Right renal cortex interstitium (tissue), 3 donors: ENCODE measurements around the gene TMEM178B. TPM values are rescaled to one million over a fixed set of nuclear protein-coding genes. Genes with fewer than 3 reads are reported as not detected.

ENCODE experiments used
- DNase-seq, 3 donors: peaks; one replicate each; pipeline ENCODE4 v3.0.0-alpha.2; 2013; ENCODE audit warnings: low read depth in 3 of 3, low spot score in 2 of 3
- polyA plus RNA-seq, 3 donors: library from polyadenylated mRNA; unstranded; fragments of 120-200 nt; gene quantifications; one replicate each; pipeline ENCODE4 v1.2.1, GENCODE V29; 2013; ENCODE audit not compliant: insufficient read length in 3 of 3

Gene TMEM178B
- polyA plus RNA-seq, 3 donors, result 0.21 to 0.50 (median 0.32) TPM

- no peak for DNase-seq
These were observed 336.0 kb downstream of the TMEM178B start for GRCh38 chr7:141409801-141410329.

GRCh38 chr7:141410353-141411000, 336.6 kb downstream of the TMEM178B start:
- no peak for DNase-seq

DNA sequence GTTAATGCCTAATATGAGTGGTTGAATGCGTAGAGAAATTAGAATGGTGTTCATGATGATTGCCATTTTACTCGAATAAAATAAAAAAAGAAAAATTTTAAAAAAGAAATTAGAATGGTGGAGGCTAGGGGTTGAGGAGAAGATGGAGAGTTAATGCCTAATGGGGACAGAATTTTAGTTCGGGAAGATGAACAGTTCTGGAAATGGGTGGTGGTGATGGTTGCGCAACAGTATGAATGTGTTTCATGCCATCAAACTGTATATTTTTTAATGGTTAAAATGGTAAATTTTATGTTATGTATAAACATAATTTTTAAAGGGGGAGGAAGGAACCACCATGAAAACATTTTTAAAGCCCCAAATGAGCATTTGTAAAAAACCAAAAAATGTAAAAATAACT, 337.3 kb downstream of the TMEM178B start:
- no peak for DNase-seq

DNA sequence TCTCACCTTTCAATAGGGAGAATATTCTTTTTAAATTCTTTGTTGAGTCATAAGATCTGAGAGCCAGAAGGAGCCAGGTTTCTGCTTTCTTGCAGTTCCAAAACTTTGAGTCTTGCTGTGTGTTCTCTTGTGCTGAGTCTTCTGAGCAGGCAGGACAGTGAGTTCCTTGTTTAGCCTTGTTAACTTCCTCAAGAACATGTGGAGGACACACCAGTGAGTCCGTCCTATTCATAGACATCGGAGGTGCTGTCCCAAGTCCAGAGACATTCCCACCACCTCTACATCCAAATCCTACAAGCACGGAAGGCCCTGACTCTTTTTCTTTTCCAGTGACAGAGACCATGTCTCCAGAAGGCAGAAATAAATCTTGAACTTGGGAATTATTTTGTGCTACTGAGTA, 342.1 kb downstream of the TMEM178B start:
- no peak for DNase-seq

GRCh38 chr7:141416650-141417270, 342.9 kb downstream of the TMEM178B start:
- DNase-seq, result no peak

- DNase-seq, result no peak
These were observed 343.6 kb downstream of the TMEM178B start for GRCh38 chr7:141417506-141417905.

- no peak for DNase-seq
These were observed 344.2 kb downstream of the TMEM178B start for GRCh38 chr7:141418066-141418465.

GRCh38 chr7:141421306-141421705, 347.4 kb downstream of the TMEM178B start:
- no peak for DNase-seq

DNA sequence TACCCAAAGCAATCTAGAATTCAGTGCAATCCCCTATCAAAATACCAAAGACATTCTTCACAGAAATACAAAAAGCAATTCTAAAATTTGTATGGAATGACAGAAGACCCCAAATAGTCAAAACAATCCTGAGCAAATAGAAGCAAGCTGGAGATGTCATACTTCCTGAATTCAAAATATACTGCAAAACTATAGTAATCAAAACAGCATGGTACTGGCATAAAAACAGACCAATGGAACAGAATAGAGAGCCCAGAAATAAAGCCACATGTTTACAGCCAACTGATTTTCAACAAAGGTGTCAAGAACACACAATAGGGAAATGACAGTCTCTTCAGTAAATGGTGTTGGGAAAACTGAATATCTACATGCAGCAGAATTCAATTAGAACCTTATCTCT, 353.3 kb downstream of the TMEM178B start:
- no peak for DNase-seq

DNA sequence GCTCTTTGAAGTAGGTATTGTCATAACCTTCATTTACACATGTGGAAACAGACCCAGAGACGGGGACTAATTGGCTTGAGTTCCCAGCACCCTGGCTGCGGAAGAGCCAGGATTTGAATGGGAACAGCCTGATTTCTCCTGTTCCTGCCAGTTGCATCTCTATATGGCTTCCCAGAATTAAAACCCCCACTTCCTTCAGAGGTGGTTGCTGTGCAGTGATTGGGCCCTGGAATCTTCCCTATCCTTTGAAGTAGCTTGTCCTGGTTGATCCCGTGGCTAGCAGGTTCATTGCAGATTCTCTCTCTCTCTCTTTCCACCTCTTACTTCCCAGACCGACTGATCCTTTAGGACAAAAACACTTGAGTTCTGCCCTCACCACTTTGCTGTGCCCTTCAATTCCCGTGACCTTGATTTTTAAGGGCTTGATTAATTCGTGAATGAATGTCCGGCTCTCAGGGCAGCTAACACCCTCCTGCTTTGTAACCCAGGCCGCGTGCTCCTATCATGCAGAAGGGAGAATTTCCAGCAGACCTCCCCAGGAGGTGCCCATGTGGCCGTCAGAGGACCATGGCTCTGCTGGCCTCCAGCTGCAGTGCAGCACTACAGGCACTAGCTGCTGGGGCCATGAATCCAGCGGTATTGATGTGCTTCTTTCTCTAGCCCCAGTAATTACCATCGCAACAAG, 356.7 kb downstream of the TMEM178B start:
- DNase-seq, result no peak

GRCh38 chr7:141431140-141431479, 357.2 kb downstream of the TMEM178B start:
- no peak for DNase-seq

DNA sequence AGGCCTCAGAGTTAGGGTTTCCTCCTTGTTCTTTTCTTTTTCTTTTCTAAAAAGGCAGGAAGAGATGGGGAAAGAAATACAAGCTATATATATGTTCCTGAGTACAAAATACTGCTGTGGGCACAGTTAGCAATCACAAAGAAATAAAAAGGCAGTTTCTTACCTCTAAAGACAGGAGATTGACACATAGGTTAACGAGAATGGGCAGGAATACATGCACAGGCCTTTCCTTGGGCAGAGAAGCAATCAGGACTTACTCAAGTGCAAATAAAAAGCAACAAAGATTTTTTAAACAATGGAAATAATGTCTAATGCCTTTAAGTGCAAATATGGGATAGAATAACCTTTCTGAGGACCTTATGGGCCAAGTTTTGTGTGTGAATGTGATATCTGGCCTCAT, 357.8 kb downstream of the TMEM178B start:
- no peak for DNase-seq

DNA sequence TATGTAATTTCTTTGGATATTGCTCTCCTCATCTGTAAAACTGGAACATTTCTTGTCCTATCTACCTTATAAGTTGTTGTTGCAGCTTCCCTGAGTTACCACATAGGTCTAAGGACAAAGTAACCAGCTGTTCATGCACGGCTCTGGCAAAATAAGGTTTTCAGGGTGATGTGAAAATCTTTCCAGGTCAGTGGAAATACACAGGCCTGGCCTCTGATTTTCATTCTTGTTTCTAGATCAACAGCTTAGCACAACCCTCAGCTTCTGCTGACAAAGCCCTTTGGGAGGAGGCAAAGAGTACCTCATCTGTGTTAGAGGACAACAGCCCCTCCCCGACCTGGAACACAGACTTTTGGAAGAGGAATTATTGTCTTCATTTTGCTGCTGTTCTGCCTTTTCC, 359.8 kb downstream of the TMEM178B start:
- no peak for DNase-seq

DNA sequence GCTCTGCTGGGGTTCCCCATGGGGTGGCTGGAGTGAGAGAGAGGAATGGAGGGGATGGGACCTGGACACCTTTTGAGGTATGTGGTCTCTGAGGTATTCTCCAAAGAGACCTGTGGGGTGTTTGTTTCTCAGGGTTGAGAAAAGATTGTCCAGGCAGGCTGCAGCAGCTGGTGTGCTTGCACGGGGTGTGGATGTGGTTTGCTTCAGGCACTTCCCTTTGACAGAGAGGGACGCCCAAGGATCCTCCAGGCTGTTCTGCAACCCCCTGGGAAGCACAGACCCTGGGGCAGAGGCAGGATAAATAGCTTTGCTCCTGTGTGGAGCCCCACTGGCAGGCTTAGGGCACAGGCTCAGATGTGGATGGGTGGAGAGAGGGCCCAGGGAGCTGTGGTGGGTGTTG, 362.3 kb downstream of the TMEM178B start:
- DNase-seq, result no peak

GRCh38 chr7:141436575-141437075, 362.8 kb downstream of the TMEM178B start:
- no peak for DNase-seq

DNA sequence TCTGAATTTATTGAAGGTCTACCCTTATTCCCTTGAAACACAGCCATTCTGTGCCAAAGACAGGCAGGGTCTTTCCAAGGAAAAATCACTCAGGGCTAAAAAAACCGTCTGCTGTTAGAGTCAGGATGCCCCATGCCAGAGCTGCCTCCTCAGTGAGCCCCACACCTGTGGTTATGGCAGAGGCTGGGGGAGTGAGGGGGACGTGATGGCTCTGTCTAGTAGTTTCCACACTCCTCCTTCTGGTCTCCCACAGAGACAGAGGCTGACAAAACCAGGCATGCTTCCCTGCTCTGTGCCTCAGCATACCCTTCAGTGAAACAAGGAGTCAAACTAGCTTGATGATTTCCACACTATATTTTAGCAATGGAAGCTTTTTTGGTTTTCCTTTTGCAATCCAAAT, 365.3 kb downstream of the TMEM178B start:
- DNase-seq, result no peak

GRCh38 chr7:141439776-141440175, 365.9 kb downstream of the TMEM178B start:
- DNase-seq, result no peak

DNA sequence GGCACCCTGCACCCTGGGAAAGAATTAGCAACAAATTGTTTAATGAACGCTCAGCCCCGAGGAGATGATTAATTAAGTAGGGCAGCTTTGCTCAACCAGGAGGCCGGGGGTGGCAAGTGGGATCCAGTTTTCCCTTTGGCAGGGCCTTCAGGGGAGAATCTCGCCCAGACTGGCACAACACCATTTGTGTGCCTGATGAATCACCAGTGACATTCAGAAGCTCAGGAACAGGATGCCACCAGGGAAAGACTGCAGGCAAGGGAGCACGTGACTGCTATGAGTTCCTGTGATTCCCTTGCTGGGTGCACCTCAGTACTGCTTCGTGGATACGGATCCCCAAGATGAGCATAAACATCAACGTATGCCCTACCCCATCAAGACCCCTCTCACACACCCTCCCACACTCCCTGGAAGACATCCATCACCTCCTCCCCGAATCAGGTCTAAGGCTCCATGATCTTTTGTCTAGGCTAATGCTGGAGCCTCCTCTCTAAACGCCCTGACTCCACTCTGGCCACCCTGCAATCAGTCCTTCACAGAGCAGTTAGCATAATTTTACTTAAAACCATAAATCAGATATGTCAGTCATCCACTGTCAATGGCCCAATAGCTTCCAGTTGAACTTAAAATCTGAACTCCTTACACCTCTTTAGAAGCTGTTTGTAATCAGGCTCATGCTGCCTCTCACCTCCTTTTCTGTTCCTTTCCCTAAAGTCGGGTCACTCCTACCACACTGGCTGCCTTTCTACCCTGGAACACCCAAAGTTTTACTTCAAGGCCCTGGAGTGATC, 368.2 kb downstream of the TMEM178B start:
- DNase-seq, result no peak

- DNase-seq, result no peak
These were observed 368.9 kb downstream of the TMEM178B start for GRCh38 chr7:141442781-141443180.

DNA sequence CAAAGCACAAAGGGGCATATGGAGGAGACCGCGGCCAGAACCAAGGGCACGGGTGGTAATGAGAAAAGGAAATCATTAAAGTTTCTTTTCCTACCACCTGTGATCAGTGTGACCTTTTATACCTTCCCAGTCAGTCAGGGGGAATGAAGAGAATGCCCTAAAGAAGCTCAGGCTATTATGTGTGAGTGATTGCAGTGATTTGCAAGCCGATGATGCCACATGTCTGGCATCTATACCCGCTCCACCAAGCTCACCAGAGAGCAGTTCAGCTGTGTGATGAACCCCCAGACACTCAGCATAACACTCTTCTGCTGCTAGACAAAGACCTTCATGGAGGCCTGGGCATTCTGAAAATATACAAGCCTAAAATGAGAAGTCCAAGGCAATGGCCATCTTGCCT, 371.1 kb downstream of the TMEM178B start:
- no peak for DNase-seq

- DNase-seq, result no peak
These were observed 377.4 kb downstream of the TMEM178B start for GRCh38 chr7:141451232-141451631.
